Activated CD4-positive, alpha-beta T cell treated with anti-CD3 and anti-CD28 coated beads for 36 hours (primary cell): Measurements from ENCODE around the gene PLEKHH3. TPM values are rescaled to one million over a fixed set of nuclear protein-coding genes. Genes with fewer than 3 reads are reported as not detected.
"Not testable (repeated sequence)": the region's sequence is repeated elsewhere in the genome, so short reads cannot be mapped to it uniquely, and the experiment has no call there.

ENCODE experiments used
- ATAC-seq: fragments of 200-7000 bp; cut with Tn5 transposase; one replicate; pipeline ENCODE4 v1.10.0; 2021; ENCODE audit warnings: mild to moderate bottlenecking, moderate library complexity
- CTCF ChIA-PET: fragments of 350-600 bp; sonication (Branson Sonifier 250); formaldehyde crosslinking; loops from one replicate; lab custom pipeline; 2021; ENCODE audit warnings: antibody characterized with exemption; lab: Charles Lee
- POLR2A ChIA-PET: fragments of 350-600 bp; sonication (Branson Sonifier 250); formaldehyde crosslinking; loops from one replicate; lab custom pipeline; 2021; ENCODE audit warnings: antibody characterized with exemption, inconsistent platforms; lab: Charles Lee
- DNase-seq: peaks from one replicate; pipeline ENCODE4 v3.0.0-alpha.2; 2020
- H3K27ac Mint-ChIP-seq: one replicate; pipeline ENCODE4 v1.8.0; 2021; ENCODE audit warnings: mixed read lengths
- H3K27me3 Mint-ChIP-seq: one replicate; pipeline ENCODE4 v1.8.0; 2021; ENCODE audit warnings: mixed read lengths
- H3K36me3 Mint-ChIP-seq: one replicate; pipeline ENCODE4 v1.8.0; 2021; ENCODE audit warnings: low read depth, mixed read lengths
- H3K4me1 Mint-ChIP-seq: one replicate; pipeline ENCODE4 v1.8.0; 2021; ENCODE audit warnings: mixed read lengths
- H3K4me3 Mint-ChIP-seq: one replicate; pipeline ENCODE4 v1.8.0; 2021; ENCODE audit warnings: mild to moderate bottlenecking, moderate library complexity, mixed read lengths
- H3K9me3 Mint-ChIP-seq: one replicate; pipeline ENCODE4 v1.8.0; 2021; ENCODE audit warnings: low read depth, mixed read lengths
- intact Hi-C, 2 experiments: fragments of 100-400 bp; cut with DNase I in 1 of 2; cut with micrococcal nuclease in 1 of 2; formaldehyde crosslinking; loops; one replicate each; pipeline versions ENCODE4 v1.14.2 to v1.15.1; 2022 to 2024; cut with DNase I, micrococcal nuclease
- total RNA-seq, 2 experiments: library from RNA; stranded (reverse); gene quantifications; one replicate each; pipeline ENCODE4 v1.2.3, GENCODE V29; 2021

PLEKHH3 gene
- total RNA-seq, 2 experiments from 2014 or later: 0.73 to 0.97 TPM

- Mint-ChIP-seq H3K4me3 (no peak overlapping the region), H3K27me3 (peaks cover 33% of the 10 kb centered on the region)
- POLR2A ChIA-PET: interaction anchor here (0.8 kb wide), 1 partner anchor 12 kb away, joined by 3 read pairs; no protein-coding TSS in a partner anchor
These were observed 4.8 kb downstream of the PLEKHH3 start for GRCh38 chr17:42672038-42672437.

GRCh38 chr17:42670789-42671657, 5.8 kb downstream of the PLEKHH3 start:
- intact Hi-C loops: loop anchor here in 1 of 2 experiments (10.0 kb wide), 1 partner anchor 326 kb away; no protein-coding TSS in a partner anchor
- DNase-seq (peak; percentile 55), ATAC-seq (peak; percentile 53)
- Mint-ChIP-seq H3K4me3 (peak overlapping the region; percentile 56), H3K9me3 (no peaks in the 10 kb centered on the region), H3K27me3 (peaks cover 30% of the 10 kb centered on the region), H3K36me3 (peaks cover 3% of the 10 kb centered on the region), H3K27ac (no peak overlapping the region), H3K4me1 (peaks cover 21% of the 10 kb centered on the region)
- ChIA-PET POLR2A (interaction anchor here (0.8 kb wide), 1 partner anchor 13 kb away, joined by 3 read pairs; no protein-coding TSS in a partner anchor), CTCF (interaction anchor here (0.6 to 1.0 kb wide), 7 partner anchors 8 to 94 kb away, joined by 3 to 5 read pairs (median 3); partner anchors contain the start of genes PSMC3IP, RETREG3 and TUBG1)

More at GRCh38 chr17:42672038-42672437, 4.8 kb downstream of the PLEKHH3 start:
- Mint-ChIP-seq H3K9me3 (no peaks in the 10 kb centered on the region), H3K36me3 (no peaks in the 10 kb centered on the region), H3K27ac (no peak overlapping the region), H3K4me1 (peaks cover 26% of the 10 kb centered on the region)
- no peak for DNase-seq
- intact Hi-C loops: loop anchor here in 1 of 2 experiments (10.0 kb wide), 1 partner anchor 327 kb away; no protein-coding TSS in a partner anchor
- CTCF ChIA-PET: interaction anchor here (0.6 to 0.9 kb wide), 4 partner anchors 27 to 1090 kb away, joined by 3 to 4 read pairs (median 3); partner anchors contain the start of gene PSMC3IP
- no peak for ATAC-seq

- CTCF ChIA-PET: interaction anchor here (0.8 to 2.0 kb wide), 3 partner anchors 14 to 92 kb away, joined by 3 to 4 read pairs (median 3); partner anchors contain the start of genes RETREG3 and TUBG1
- peak overlapping the region; percentile 56 for H3K4me3 Mint-ChIP-seq
- POLR2A ChIA-PET: no interaction called here
- H3K27me3 Mint-ChIP-seq: peaks cover 30% of the 10 kb centered on the region
- intact Hi-C loops: loop anchor here in 1 of 2 experiments (10.0 kb wide), 1 partner anchor 325 kb away; no protein-coding TSS in a partner anchor
- ATAC-seq: peak; percentile 64
- H3K27ac Mint-ChIP-seq: no peak overlapping the region
- H3K4me1 Mint-ChIP-seq: peaks cover 21% of the 10 kb centered on the region
- DNase-seq: peak; percentile 67
- H3K36me3 Mint-ChIP-seq: peaks cover 8% of the 10 kb centered on the region
- no peaks in the 10 kb centered on the region for H3K9me3 Mint-ChIP-seq
These were observed 6.6 kb downstream of the PLEKHH3 start for GRCh38 chr17:42669977-42670788.

GRCh38 chr17:42669705-42669976, 7.2 kb downstream of the PLEKHH3 start:
- POLR2A ChIA-PET: no interaction called here
- no peak for DNase-seq
- H3K27me3 Mint-ChIP-seq: peaks cover 25% of the 10 kb centered on the region
- H3K27ac Mint-ChIP-seq: no peak overlapping the region
- H3K4me1 Mint-ChIP-seq: peaks cover 19% of the 10 kb centered on the region
- no peaks in the 10 kb centered on the region for H3K9me3 Mint-ChIP-seq
- H3K4me3 Mint-ChIP-seq: no peak overlapping the region
- no peak for ATAC-seq
- intact Hi-C loops: no loop called here
- CTCF ChIA-PET: interaction anchor here (0.5 to 2.0 kb wide), 2 partner anchors 91 to 375 kb away, joined by 3 to 4 read pairs; no protein-coding TSS in a partner anchor
- H3K36me3 Mint-ChIP-seq: peaks cover 8% of the 10 kb centered on the region

GRCh38 chr17:42667088-42667951, 9.5 kb downstream of the PLEKHH3 start:
- H3K27me3 Mint-ChIP-seq: peaks cover 20% of the 10 kb centered on the region
- intact Hi-C loops: no loop called here
- ChIA-PET CTCF (interaction anchor here (0.6 to 1.6 kb wide), 5 partner anchors 12 to 1177 kb away, joined by 3 to 4 read pairs (median 3); partner anchors contain the start of gene KRT36), POLR2A (interaction anchor here (0.5 to 0.6 kb wide), 2 partner anchors 36 to 59 kb away, joined by 3 read pairs; no protein-coding TSS in a partner anchor)
- no peak overlapping the region for H3K4me3 Mint-ChIP-seq
- DNase-seq: no peak
- H3K9me3 Mint-ChIP-seq: no peaks in the 10 kb centered on the region
- peaks cover 8% of the 10 kb centered on the region for H3K36me3 Mint-ChIP-seq
- no peak overlapping the region for H3K27ac Mint-ChIP-seq
- no peak for ATAC-seq
- H3K4me1 Mint-ChIP-seq: peaks cover 15% of the 10 kb centered on the region

- H3K36me3 Mint-ChIP-seq, H3K27ac Mint-ChIP-seq, POLR2A ChIA-PET, intact Hi-C loops, H3K4me1 Mint-ChIP-seq, ATAC-seq, H3K4me3 Mint-ChIP-seq, H3K9me3 Mint-ChIP-seq, DNase-seq: not testable (repeated sequence)
- H3K27me3 Mint-ChIP-seq: peaks cover 13% of the 10 kb centered on the region
- CTCF ChIA-PET: interaction anchor here (0.7 kb wide), 1 partner anchor 97 kb away, joined by 3 read pairs; no protein-coding TSS in a partner anchor
These were observed 10.7 kb downstream of the PLEKHH3 start for GRCh38 chr17:42666126-42666525.

GRCh38 chr17:42665581-42666001, 11.2 kb downstream of the PLEKHH3 start:
- Mint-ChIP-seq H3K27ac (no peak overlapping the region), H3K9me3 (no peaks in the 10 kb centered on the region), H3K36me3 (peaks cover 8% of the 10 kb centered on the region), H3K4me1 (peaks cover 3% of the 10 kb centered on the region), H3K4me3 (no peak overlapping the region), H3K27me3 (peaks cover 8% of the 10 kb centered on the region)
- ATAC-seq (no peak), DNase-seq (no peak)
- ChIA-PET POLR2A (no interaction called here), CTCF (no interaction called here)
- intact Hi-C loops: no loop called here

- H3K27me3 Mint-ChIP-seq: no peaks in the 10 kb centered on the region
- H3K4me1 Mint-ChIP-seq: peaks cover 21% of the 10 kb centered on the region
- DNase-seq (no peak), ATAC-seq (no peak)
- intact Hi-C loops: no loop called here
- no peak overlapping the region for H3K27ac Mint-ChIP-seq
- CTCF ChIA-PET: interaction anchor here (0.6 to 1.4 kb wide), 7 partner anchors 20 to 476 kb away, joined by 3 to 8 read pairs (median 4); partner anchors contain the start of genes HCRT, RETREG3 and TUBG1
- POLR2A ChIA-PET: no interaction called here
- peaks cover 4% of the 10 kb centered on the region for H3K36me3 Mint-ChIP-seq
- no peaks in the 10 kb centered on the region for H3K9me3 Mint-ChIP-seq
- H3K4me3 Mint-ChIP-seq: no peak overlapping the region
These were observed 16.0 kb downstream of the PLEKHH3 start for GRCh38 chr17:42660692-42661345.

GRCh38 chr17:42659932-42660274, 16.9 kb downstream of the PLEKHH3 start:
- H3K36me3 Mint-ChIP-seq, H3K9me3 Mint-ChIP-seq, H3K27me3 Mint-ChIP-seq, ATAC-seq, H3K27ac Mint-ChIP-seq, POLR2A ChIA-PET, DNase-seq: not testable (repeated sequence)
- Mint-ChIP-seq H3K4me1 (peaks cover 26% of the 10 kb centered on the region), H3K4me3 (peak overlapping the region; percentile 86)
- CTCF ChIA-PET: interaction anchor here (0.9 to 1.7 kb wide), 2 partner anchors 19 to 82 kb away, joined by 4 to 8 read pairs; partner anchors contain the start of gene PSMC3IP
- intact Hi-C loops: loop anchor here in 1 of 2 experiments (1.0 kb wide), 2 partner anchors 17 to 51 kb away; partner anchors contain the start of genes RETREG3 and TUBG1
